Fibroblast of the aortic adventitia (primary cell): ENCODE results near the gene ALG12. TPM values are rescaled to one million over a fixed set of nuclear protein-coding genes. Genes with fewer than 3 reads are reported as not detected.

Source experiments
- DNase-seq: peaks from one replicate; pipeline ENCODE4 v3.0.0-alpha.2; 2010; ENCODE audit warnings: low read depth
- H3K4me3 ChIP-seq: 2 replicates; pipeline ENCODE4 v1.5.1; 2011; ENCODE audit warnings: low read depth, mild to moderate bottlenecking, control low read depth, low read length, moderate library complexity
- total RNA-seq: library from RNA; depleted of rRNA; stranded (reverse); fragments of >200 nt; gene quantifications from 2 replicates; pipeline ENCODE4 v1.2.3, GENCODE V29; 2012; ENCODE audit warnings: low replicate concordance
- TF ChIP-seq, protein P1 (sequence below): IDR thresholded peaks from 2 replicates; pipeline ENCODE4 v1.5.1; 2011; ENCODE audit warnings: mild to moderate bottlenecking, low read length, control low read depth, inconsistent platforms; ENCODE audit not compliant: insufficient read depth

The ALG12 gene
- total RNA-seq, 1 donor, result 19.9 TPM

DNA sequence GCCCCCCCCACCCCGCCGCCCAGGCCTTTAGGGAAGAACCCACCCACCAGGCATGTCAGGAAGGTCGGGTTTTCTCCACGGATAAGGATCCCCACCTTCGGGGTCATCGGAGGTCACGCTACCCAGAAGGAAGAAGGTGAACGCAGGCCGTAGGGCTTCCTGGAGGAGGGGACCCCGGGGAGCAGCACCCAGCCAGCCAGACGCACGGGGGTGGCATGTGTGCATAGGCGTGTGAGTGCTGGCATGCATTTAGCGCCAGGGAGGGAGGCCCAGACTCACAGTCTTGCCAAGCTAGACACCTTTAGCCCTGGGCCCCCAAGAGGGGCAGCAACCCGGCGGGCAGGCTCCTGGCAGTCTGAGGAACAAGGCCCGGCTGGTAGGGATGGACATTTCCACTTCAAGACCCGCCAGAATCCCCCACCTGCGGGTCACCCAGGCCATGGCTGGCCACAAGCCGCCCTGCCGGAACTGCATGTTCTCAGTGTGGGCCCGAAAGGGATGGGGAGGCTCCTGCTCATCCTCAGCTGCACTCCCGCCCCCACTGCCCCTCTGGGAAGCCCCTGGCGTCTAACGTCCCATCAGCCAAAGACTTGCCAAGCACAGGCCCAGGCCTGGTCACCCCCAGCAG is 25.6 kb upstream of the ALG12 start:
- no peak overlapping the region for H3K4me3 ChIP-seq
- TF ChIP-seq, protein P1, sequence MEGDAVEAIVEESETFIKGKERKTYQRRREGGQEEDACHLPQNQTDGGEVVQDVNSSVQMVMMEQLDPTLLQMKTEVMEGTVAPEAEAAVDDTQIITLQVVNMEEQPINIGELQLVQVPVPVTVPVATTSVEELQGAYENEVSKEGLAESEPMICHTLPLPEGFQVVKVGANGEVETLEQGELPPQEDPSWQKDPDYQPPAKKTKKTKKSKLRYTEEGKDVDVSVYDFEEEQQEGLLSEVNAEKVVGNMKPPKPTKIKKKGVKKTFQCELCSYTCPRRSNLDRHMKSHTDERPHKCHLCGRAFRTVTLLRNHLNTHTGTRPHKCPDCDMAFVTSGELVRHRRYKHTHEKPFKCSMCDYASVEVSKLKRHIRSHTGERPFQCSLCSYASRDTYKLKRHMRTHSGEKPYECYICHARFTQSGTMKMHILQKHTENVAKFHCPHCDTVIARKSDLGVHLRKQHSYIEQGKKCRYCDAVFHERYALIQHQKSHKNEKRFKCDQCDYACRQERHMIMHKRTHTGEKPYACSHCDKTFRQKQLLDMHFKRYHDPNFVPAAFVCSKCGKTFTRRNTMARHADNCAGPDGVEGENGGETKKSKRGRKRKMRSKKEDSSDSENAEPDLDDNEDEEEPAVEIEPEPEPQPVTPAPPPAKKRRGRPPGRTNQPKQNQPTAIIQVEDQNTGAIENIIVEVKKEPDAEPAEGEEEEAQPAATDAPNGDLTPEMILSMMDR, result no peak
- no peak for DNase-seq

DNA sequence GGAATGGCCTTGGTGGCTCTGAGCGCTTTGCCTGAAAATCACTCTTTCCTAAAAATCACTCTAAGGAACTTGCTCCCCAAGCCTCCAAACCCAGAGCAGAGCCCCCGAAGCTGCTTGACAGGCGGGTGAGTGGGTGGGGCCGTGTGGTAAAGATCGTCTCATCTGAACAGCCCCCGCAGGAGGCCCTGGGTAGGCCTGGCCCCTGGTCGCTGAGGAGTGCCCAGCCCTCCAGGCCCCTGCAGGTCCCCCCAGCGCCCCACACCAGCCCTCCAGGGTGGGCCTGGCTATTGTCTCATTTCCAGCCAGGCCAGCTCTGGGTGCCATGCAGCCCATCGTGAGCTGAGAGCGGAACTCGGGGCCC is 25.1 kb upstream of the ALG12 start:
- TF ChIP-seq, protein P1, result no peak
- DNase-seq, result no peak

DNA sequence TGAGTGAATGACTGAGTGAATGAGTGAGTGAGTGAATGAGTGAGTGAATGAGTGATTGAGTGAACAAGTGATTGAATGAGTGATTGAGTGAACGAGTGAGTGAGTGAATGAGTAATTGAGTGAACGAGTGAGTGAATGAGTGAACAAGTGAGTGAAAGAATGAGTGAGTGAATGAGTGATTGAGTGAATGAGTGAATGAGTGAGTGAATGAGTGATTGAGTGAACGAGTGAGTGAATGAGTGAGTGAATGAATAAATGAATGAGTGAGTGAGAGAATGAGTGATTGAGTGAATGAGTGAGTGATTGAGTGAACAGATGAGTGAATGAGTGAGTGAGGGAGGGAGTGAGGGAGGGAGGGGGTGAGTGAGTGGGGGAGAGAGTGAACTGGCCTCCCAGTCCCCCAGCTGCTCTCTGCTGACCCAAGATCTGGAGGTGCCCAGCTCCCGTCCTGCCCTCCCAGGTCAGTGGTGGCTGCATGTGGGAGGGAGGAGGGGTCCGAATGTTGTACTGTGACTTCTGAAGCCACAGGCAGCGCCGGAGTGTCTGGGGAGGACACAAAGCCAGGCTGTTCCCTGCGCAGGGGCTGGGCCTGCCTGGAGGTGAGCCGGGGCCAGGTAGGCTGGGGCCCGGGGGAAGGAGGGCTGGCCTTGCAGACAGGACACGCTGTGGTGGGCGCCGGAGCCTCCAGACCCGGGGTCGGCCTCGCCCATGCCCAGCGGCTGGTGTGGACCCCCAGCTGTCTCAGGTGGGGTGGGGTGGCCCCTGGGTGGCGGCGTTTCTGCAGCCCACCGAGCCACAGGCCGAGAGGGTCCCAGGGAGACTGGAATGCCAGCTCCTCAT is 24.5 kb upstream of the ALG12 start:
- no peak for DNase-seq
- no peak overlapping the region for H3K4me3 ChIP-seq
- TF ChIP-seq, protein P1, result no peak

More for the DNA sequence above, 25.1 kb upstream of the ALG12 start:
- H3K4me3 ChIP-seq, result no peak overlapping the region

DNA sequence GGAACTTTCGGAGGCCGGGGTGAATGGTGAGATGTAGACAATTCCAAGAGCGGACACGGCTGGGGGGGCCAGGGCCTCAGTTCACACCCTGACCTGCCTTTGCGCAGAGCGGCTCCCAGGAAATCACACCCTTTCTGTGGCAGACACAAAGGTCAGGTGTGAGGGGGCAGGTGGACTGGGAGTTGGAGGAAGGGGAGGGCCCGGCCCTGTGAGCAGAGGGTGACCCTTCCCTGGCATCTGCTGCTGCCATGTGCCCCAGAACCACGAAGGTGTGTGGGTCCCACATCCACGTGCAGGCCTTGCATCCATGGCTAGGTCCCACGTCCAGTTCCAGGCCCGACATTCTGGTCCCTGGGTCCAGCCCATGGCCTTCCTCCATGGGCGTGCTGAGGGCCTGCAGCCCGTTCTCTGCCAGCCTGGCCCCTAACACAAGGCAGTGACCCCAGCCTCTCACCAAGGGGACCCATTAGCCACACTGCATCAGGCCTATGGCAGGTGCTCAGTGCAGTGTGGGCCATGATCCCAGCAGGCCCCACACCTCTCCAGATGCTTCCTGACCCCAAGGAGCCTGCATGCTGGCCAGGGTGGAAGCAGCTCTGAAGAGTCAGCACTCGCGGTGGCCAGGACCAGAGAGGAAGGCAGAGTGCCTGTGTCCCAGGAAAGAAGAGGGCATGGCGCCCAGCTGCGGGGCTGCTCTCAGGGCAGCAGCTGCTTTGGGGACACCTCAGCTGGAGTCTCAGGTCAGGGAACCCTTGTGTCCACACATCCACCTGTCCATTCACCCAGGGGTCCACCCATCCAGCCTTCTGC is 23.5 kb upstream of the ALG12 start:
- TF ChIP-seq, protein P1, result no peak
- no peak overlapping the region for H3K4me3 ChIP-seq
- DNase-seq, result no peak

DNA sequence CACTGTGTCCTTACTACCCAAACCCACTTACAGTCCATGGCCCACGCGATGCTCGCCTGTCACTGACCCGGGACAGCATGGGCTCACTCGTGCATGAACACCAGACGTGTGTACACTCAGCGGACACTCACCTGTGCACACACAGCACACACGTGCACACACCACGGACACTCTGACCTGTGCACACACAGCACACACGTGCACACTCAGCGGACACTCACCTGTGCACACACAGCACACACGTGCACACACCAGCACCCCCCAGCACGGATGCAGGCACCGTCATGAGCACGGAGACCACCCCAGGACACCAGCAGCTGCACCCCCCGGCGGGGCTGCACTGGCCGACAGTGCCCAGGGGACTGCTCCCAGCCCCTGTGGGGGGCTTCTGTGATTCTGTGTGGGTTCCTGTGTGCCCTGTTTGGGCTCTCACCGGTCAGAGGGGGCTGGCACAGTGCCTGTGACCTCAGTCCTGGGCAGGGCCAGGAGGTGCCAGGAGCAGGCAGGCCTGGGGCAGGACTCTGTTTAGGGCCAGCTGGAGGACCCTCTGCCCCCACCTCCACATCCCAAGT is 20.4 kb upstream of the ALG12 start:
- DNase-seq, result no peak
- TF ChIP-seq, protein P1, result no peak
- H3K4me3 ChIP-seq, result no peak overlapping the region

DNA sequence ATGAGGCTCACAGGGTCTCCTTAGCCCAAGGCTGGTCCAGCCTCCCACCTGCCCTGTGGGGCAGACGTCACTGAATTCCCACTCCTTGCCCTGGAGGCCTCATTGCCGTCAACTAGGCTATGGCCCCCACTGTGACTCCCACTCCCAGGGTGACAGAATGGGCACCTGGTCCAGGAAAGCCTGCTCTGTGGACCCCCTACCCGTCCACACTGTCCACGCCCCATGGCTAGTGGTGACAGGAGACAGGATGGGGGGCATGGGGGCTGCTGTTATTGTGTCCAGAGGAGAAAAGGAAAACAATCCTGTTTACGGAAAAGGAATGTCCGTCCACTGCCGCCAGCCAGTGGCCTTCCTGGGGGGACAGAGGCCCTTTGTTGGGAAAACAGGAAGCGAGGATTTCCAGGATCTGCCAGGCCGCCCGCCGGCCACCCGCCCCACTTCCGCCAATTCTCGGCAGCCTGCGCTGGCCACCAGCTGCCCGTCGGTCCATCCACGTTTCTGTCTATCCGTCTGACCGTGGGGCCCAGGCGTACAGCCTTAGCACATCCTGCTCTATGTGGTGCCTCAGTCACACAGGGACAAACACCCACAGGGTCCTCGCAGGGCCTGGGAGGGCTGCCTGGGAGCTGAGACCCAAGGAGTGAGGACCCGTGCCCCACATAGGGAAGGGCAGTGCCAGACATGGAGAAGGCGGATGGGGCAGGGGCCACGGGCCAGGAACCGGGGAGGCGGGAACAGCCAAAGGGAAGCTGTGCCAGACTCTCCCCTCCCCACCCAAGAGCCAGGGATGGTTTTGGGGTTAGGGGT is 19.7 kb upstream of the ALG12 start:
- no peak for DNase-seq
- TF ChIP-seq, protein P1, result no peak
- H3K4me3 ChIP-seq, result no peak overlapping the region
